Left hindlimb (tissue), 1 donor: Measurements from ENCODE around the gene VAV3.
"Not testable (repeated sequence)": the region's sequence is repeated elsewhere in the genome, so short reads cannot be mapped to it uniquely, and the experiment has no call there.

ENCODE experiments used
- DNase-seq: peaks from one replicate; pipeline ENCODE4 v3.0.0-alpha.2; 2018

VAV3 gene

DNA sequence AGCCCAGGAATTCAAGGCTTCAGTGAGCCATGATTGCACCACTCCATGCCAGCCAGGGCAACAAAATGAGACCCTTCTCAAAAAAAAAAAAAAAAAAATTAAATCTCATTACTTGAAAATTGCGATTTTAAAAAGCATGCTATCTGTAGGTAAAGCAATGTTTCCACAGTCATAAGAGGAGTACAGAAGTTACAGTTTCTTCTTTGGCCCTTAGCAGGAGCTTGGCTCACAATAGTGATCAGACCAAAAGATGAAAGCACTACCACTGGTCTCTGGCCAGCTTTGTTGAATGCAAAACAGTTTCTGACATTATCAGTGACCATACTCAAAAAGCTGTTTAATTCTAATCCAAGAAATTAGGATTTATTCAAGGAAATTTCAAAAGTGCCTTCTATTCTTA is 31.2 kb downstream of the VAV3 start:
- DNase-seq = no peak

GRCh38 chr1:107930292-107930691 is 34.7 kb downstream of the VAV3 start:
- DNase-seq = no peak

- DNase-seq = no peak
Measured at GRCh38 chr1:107927820-107928219, 37.2 kb downstream of the VAV3 start.

DNA sequence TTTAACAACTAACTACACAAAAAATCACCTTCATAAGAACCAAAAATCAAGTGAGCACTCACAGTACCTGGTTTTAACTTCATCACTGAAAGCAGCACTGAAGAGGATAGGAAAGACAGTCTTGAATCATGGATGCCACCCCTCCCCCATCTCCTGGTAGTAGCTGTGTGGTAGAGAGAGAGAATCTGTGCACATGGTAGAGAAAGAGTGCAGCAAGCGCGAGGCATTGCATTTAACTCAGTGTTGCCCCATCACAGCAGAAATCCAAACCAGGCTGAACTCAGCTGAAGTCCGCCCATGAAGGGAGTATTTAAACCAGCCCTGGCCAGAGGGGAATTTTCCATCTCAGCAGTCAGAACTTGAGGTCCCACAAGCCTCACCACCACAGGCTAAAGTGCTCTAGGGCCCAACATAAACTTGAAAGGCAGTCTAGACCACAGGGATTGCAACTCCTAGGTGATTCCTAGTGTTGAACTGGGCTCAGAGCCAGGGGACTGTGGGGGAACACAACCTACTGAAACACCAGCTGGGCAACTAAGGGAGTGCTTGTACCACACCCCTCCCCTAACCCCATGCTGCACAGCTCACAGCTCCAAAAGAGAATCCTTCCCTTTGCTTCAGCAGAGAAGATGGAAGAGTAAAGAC is 38.4 kb downstream of the VAV3 start:
- DNase-seq = peak; percentile 45

DNA sequence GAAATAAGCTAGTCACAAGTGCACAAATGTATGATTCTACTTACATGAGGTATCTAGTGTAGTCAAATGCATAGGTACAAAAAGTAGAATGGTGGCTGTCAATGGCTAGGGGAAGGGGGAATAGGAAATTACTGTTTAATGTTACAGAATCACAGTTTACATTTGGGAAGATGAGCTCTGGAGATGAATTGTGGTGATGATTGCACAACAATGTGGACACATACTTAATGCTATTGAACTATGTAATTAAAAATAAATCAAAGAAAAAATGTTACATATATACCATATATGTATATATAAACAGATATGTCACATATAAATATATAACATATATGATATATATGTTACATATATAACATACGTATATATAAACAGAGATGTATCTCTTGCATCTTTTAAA is 39.4 kb downstream of the VAV3 start:
- no peak for DNase-seq

- DNase-seq = no peak
Measured at GRCh38 chr1:107920999-107921398, 44.0 kb downstream of the VAV3 start.

DNA sequence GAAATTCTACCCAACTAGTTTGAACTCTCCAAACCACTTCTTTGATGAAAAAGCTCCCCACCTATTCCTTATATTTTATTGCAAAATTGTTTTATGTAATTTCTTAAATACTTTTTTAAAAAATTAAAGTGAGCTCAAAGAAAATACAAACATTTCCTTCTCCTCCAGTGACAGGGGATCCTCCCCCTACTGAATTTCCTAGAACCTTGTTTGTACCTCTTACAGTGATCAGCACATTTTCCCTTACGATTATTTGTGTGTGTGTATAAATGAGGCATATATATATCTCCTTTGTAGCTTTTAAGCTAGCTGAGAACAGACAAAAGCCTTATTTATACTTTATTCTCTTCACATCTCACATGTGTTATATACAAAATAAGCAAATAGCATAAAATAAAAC is 44.4 kb downstream of the VAV3 start:
- DNase-seq = no peak

DNA sequence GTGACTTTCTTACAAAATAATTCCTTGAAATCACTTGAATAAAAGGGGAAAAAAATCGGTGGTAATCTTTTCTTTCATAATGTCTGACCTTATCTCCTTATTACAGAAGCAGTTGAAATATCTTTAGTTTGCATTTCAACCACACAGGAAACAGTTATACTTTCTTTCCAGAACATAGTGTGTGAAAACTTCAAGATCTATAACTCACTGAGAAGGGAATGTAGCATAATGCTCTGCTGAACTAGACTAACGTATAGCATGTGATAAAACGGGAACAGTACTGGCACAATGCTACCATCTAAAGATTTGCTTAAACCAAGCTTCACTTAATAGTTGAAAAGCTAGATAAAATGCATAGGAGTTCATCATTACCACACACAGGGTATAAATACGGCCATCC is 45.0 kb downstream of the VAV3 start:
- no peak for DNase-seq

GRCh38 chr1:107914119-107914765 is 50.7 kb downstream of the VAV3 start:
- DNase-seq = no peak

- no peak for DNase-seq
Measured at GRCh38 chr1:107912656-107913055, 52.3 kb downstream of the VAV3 start.

DNA sequence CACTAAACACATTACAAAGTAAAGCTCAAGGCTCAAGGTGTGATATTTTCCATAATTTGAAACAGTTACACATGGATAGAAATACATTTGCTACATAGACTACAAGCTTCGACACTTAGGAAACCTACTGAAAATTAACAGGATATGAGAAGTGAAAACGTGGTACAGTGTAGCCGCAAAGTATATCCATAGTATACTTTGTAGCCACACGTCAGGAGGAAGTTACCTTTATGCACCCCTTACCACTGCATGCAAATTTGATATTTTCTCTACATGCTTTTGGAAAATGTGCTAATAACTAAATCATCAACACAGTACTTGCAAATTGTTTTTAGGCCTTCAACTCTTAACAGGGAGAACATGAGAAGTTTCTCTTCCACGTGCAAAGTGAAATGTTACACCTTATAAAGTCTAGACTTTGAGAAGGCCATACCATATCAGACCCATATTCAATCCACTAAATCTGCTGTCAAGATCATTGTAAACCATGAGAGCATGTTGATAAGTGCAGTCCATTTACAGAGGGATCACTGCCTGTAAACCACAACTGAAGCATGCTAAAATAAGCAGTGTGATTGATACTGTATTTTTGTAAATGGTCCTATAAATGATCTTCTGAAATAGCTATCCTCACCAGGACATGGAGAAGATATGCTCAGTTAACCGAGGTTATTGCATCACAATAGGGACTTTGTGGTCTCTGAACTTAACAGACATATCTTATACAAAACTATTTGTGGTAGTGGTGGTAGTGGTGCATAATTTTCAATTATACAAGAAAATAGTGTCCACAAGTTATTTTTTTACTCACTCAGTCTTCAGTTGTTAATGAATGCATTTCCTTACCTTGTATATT is 64.7 kb downstream of the VAV3 start:
- no peak for DNase-seq

GRCh38 chr1:107899655-107900054 is 65.3 kb downstream of the VAV3 start:
- no peak for DNase-seq

- DNase-seq = no peak
Measured at GRCh38 chr1:107897438-107898345, 67.3 kb downstream of the VAV3 start.

DNA sequence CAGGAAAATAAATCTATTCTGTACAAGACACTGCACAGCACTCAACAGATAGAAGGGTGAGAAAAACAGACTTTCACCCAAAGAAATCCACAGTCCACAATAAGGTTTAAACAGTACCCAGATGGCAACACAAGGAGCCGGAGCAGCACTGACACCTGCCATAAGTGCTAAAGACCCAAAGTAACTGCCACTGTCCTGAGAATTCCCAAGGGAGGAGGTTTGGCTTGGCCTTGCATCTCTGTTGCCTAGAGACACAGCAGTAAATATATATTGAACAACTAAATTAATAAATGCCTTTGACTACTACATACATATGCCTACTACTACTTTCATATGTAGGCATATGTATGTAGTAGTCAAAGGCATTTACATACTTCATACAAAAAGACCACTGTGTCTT is 68.0 kb downstream of the VAV3 start:
- no peak for DNase-seq

- no peak for DNase-seq
Measured at GRCh38 chr1:107896401-107896800, 68.6 kb downstream of the VAV3 start.

DNA sequence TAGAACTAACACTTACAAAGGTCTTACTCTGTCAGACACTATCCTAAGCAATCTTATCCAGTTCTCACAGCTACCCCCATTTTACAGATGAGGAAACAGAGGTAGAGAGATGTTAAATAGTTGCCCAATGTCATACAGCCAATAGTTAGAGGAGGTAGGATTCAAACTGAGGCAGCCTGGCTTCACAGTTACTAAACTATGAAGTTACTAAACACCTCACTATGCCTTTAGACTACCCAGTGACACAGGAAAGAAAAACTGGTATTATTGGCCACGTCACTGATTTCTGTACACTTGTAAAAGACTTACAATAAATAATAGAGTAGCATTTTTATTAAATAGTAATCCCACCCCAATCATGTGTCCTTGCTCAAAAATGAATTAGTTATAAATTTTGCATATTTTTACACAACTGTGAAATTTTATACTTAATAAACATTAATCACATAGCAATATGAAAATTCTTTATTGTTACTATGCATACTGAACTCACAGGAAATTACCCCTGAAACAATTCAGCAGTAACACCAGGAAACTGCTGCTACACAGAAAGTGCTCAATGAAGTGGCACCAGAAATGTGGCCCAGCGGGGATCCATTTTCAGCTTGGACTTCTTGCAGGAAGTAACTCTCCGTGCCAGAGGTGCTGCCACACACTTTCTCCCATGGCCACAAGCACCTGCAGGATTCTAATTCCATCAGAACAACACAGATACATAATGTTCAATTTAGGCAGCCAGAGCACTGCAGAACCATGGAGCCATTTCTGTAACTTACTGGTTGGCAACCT is 69.4 kb downstream of the VAV3 start:
- no peak for DNase-seq

DNA sequence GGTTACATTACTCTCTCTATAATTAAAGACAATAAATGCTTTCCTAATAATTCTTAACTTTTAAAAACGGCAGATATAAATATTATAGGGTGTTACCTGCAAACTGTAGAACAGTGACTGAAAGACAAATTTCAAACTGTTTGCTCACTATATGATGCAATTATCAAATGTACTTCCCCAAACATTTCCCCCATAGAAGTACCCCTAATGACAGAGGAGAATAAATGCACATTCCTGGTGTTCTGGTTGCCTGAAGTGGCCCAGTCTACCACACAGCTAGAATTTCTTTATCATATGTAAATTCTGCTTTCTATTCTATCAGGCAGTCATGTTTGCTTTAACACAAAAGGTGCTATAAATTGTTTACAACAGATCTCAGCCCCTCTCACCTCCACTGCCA is 70.4 kb downstream of the VAV3 start:
- no peak for DNase-seq

DNA sequence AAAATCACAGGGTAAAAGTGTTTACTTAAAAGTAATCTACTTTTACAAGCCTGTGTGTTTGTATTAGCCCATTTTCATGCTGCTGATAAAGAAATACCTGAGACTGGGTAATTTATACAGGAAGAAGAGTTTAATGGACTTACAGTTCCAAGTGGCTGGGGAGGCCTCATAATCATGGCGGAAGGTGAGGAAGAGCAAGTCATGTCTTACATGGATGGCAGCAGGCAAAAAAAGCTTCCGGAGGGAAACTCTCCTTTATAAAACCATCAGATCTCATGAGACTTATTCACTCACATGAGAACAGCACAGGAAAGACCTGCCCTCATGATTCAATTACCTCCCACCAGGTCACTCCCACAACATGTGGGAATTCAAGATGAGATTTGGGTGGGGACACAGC is 71.6 kb downstream of the VAV3 start:
- not testable (repeated sequence) for DNase-seq

DNA sequence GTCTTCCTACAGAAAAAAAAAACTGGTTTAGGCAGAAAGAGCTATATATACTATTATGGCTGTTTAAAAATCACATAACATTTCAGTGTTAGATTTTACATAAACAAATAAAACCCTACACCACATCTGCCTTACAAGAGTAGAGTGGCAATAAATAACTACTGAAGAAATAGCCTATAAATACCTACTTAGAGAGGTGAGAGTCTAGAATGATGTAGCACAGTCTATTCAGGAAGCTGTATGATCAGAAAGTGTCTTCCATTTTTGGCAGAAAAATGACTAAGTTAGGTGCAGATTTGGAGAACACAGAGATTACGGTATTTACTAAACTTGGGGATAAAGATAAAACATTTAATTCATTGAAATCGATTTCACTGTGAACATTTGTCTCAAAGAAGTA is 75.5 kb downstream of the VAV3 start:
- DNase-seq = no peak

- DNase-seq = no peak
Measured at GRCh38 chr1:107883562-107883961, 81.4 kb downstream of the VAV3 start.

DNA sequence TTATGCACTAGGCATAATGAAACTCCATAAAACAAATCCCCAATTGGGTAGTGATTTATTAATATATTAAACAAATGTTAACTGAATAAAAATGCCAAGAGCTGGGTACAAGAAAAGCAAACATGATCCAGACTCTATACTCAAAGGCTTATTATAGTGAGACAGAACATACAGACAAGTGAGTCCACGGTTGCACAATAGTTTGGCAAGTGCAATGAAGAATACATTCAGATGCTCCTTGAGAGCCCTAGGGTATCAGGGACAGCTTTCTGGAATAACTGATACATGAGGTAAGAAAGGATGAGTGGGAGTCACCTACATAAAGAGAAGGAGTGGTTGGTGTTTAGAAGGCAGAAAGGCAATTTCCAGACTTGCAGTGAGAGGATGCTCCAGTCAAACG is 85.1 kb downstream of the VAV3 start:
- no peak for DNase-seq

- no peak for DNase-seq
Measured at GRCh38 chr1:107879346-107879745, 85.6 kb downstream of the VAV3 start.
